ENCODE measurements around the gene DSE. TPM values are rescaled to one million over a fixed set of nuclear protein-coding genes. Genes with fewer than 3 reads are reported as not detected.
A peak's percentile ranks its signal among the peaks of the same experiment; 100 is the strongest.
"Not testable (repeated sequence)": the region's sequence is repeated elsewhere in the genome, so short reads cannot be mapped to it uniquely, and the experiment has no call there.

Gene DSE
- total RNA-seq: 1 to 10 TPM; 2.0 to 4.7 (median 3.4) TPM

DNA sequence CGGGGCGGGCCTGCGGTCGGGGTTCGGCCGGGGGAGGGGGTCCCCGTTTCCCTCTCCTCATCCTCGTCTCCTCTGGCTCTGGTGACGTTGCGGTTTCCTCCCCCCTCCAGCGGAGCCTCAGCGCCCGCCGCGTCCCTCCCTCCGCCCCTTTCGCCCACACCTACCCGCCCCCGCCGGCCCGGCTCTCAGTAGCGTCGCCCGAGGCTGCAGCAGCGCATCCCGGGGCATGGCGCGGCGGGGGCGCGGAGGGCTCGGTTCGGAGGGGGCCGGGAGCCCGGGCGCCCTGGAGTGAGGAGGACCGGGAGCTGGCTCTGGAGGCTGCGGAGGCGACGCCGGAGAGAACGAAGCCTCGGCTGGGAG, at the start of gene DSE:
TSS of gene DSE (plus strand) at position 188 of the 360 bp plus-strand sequence. CDS start 28,304 bp downstream, outside the sequence.
- H3K27me3 Mint-ChIP-seq (ENCODE audit: low read depth): peaks cover 24% of the 10 kb centered on the region
- no peaks in the 10 kb centered on the region for H3K36me3 Mint-ChIP-seq (ENCODE audit: insufficient read depth)
- DNase-seq (peak; percentile 72), ATAC-seq (peak; percentile 71 to 74)
- H3K9me3 Mint-ChIP-seq: no peaks in the 10 kb centered on the region
- peaks cover 14% of the 10 kb centered on the region for H3K4me1 Mint-ChIP-seq (ENCODE audit: low read depth)
- peak within 1 kb of the TSS; percentile 82 for H3K4me3 Mint-ChIP-seq

DNA sequence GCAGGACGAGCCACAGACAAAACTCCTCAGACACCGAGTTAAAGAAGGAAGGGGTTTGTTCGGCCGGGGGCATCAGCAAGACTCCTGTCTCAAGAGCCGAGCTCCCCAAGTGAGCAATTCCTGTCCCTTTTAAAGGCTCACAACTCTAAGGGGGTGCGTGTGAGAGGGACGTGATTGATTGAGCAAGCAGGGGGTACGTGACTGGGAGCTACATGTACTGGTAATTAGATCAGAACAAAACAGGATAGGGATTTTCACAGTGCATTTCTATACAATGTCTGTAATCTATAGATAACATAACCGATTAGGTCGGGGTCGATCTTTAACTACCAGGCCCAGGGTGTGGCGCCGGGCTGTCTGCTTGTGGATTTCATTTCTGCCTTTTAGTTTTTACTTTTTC, 48.8 kb upstream of the DSE start:
- not testable (repeated sequence) for ATAC-seq; H3K9me3 Mint-ChIP-seq; DNase-seq; H3K4me1 Mint-ChIP-seq (ENCODE audit: low read depth); H3K27me3 Mint-ChIP-seq (ENCODE audit: low read depth); H3K4me3 Mint-ChIP-seq; H3K36me3 Mint-ChIP-seq (ENCODE audit: insufficient read depth)

DNA sequence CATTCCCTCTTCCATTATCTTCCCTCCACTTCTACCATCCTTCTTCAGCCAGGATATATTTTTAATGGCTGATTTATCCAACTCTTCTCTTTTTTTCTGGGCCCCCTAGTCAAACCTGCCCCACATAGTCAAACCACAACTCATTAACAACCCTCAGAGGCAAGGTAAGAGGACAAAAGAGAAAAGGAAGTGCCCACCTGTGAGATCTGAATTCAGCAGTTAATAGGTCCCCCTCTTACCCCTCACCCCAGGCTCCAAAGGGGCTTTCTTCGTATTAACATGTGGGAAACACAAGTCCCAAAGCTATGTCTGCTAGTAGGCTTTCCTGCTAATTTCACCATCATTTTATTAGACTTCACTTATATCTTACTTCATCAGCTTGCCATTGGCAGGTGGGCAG, 46.9 kb upstream of the DSE start:
- no peaks in the 10 kb centered on the region for H3K27me3 Mint-ChIP-seq (ENCODE audit: low read depth)
- H3K4me1 Mint-ChIP-seq (ENCODE audit: low read depth): no peaks in the 10 kb centered on the region
- DNase-seq: no peak
- ATAC-seq: no peak
- H3K9me3 Mint-ChIP-seq: no peaks in the 10 kb centered on the region
- H3K4me3 Mint-ChIP-seq: no peak overlapping the region
- H3K36me3 Mint-ChIP-seq (ENCODE audit: insufficient read depth): peaks cover 2% of the 10 kb centered on the region

DNA sequence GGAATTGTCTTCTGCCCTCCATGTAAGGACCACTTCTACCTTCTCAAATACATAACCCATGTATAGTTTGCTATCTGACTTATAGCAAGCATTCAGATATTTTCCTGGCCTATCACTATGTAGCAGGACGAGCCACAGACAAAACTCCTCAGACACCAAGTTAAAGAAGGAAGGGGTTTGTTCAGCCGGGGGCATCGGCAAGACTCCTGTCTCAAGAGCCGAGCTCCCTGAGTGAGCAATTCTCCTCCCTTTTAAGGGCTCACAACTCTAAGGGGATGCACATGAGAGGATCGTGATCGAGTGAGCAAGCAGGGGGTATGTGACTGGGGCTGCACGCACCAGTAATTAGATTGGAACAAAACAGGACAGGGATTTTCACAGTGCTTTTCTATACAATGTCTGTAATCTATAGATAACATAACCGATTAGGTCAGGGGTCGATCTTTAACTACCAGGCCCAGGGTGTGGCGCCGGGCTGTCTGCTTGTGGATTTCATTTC, 45.1 kb upstream of the DSE start:
- not testable (repeated sequence) for H3K27me3 Mint-ChIP-seq (ENCODE audit: low read depth); ATAC-seq; H3K4me3 Mint-ChIP-seq; H3K9me3 Mint-ChIP-seq; H3K4me1 Mint-ChIP-seq (ENCODE audit: low read depth); H3K36me3 Mint-ChIP-seq (ENCODE audit: insufficient read depth); DNase-seq

DNA sequence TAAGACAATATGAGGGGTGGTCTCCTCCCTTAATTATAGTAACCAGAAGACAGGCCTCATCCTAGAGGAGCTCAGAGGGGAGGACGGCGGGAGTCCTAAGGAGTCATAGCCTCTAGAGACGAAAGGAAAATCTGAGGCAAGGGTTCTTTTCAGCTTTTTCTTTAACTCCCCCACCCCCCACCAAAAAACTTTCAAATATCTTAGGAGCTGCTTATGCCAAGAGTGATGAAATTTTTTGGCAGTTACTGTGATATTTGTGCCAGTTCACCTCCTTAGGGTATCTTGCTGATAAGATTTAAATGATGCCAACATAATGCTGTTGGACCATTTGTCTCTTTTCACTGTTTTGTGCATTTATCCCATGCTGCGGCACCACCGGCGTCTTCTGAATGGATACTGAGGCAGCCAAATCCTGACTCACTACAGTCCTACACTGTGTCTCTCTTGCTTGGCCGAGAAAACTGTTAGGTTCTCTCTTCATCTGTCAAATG, 44.5 kb upstream of the DSE start:
- no peaks in the 10 kb centered on the region for H3K27me3 Mint-ChIP-seq (ENCODE audit: low read depth)
- no peaks in the 10 kb centered on the region for H3K9me3 Mint-ChIP-seq
- H3K4me3 Mint-ChIP-seq: no peak overlapping the region
- ATAC-seq (no peak), DNase-seq (no peak)
- no peaks in the 10 kb centered on the region for H3K36me3 Mint-ChIP-seq (ENCODE audit: insufficient read depth)
- H3K4me1 Mint-ChIP-seq (ENCODE audit: low read depth): no peaks in the 10 kb centered on the region

DNA sequence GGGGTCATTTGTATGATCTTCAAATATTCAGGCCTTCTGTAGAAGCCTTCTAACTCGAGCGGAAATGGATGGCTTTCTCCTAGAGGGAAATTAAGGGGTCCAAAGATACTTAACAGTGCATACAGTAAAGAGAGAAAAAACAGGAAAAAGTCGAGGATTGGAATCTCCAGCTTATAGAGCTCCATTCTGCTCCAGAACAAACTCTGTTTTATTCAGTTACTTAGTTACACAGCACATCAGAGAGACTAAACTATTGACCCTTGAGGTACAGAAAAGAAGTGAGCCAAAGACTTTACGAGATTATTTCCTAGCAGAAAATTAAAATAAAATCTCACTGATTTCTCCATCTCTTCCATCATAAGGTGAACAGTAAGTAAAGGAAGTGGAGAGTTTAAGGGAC, 43.8 kb upstream of the DSE start:
- Mint-ChIP-seq H3K4me1 (ENCODE audit: low read depth) (no peaks in the 10 kb centered on the region), H3K36me3 (ENCODE audit: insufficient read depth) (no peaks in the 10 kb centered on the region), H3K9me3 (no peaks in the 10 kb centered on the region), H3K4me3 (no peak overlapping the region), H3K27me3 (ENCODE audit: low read depth) (no peaks in the 10 kb centered on the region)
- no peak for ATAC-seq
- no peak for DNase-seq

DNA sequence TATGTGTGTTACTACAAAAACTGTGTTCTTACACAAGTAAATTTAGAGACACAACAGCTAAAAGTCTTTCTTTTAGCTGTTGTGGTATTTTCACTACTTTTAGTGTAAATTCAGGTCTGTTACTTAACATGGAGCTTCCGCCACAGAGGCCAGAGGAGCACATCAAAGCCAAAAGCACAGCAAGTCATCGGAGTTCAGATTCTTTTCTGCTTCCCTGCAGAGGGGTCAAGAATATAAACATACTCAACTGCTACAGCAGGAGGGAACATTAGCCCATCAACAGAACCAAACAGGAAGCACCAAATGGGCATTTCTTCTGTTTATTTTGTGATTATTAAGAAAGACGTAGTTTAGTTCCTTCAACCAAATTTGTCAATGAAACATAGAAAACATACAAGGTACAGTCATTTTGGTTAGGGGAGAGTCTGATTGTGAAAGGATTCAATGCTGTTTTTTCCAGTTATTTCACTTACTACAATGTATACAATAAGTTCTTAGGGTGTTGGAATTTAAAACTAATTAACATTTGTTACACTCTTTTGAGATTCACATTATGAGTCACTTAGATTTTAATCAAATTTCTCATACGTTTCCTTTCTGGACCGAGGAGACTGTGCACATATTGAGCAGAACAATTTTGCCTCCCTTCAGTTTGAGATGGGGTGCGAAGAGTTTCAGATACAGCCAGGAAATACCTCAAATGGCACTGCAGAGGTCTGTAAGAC, 42.8 kb upstream of the DSE start:
- no peak for DNase-seq

DNA sequence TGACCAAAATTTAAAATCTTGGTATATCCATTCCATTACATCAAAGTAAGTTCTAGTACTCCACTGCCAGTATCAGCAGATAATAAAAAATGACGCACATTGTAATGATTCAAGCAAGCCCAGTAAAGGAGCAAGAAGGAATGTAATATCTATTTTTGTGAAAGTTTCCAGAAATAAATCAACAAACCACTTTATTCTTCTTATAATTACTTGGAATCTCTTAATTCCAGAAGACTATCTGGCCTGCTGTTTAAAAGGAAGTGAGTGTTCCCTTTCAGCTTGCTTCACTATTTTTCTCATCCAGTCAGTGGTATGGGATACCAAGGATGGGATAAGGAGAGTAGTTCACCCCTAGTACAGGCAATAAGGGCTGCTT, 42.2 kb upstream of the DSE start:
- Mint-ChIP-seq H3K4me3 (no peak overlapping the region), H3K9me3 (peaks cover 4% of the 10 kb centered on the region), H3K4me1 (ENCODE audit: low read depth) (no peaks in the 10 kb centered on the region), H3K27me3 (ENCODE audit: low read depth) (no peaks in the 10 kb centered on the region), H3K36me3 (ENCODE audit: insufficient read depth) (no peaks in the 10 kb centered on the region)
- no peak for DNase-seq
- ATAC-seq: no peak

More for the DNA sequence above, 42.8 kb upstream of the DSE start:
- H3K4me1 Mint-ChIP-seq (ENCODE audit: low read depth): no peaks in the 10 kb centered on the region
- no peaks in the 10 kb centered on the region for H3K36me3 Mint-ChIP-seq (ENCODE audit: insufficient read depth)
- H3K27me3 Mint-ChIP-seq (ENCODE audit: low read depth): no peaks in the 10 kb centered on the region
- ATAC-seq: no peak
- no peak overlapping the region for H3K4me3 Mint-ChIP-seq
- peaks cover under 1% of the 10 kb centered on the region for H3K9me3 Mint-ChIP-seq

DNA sequence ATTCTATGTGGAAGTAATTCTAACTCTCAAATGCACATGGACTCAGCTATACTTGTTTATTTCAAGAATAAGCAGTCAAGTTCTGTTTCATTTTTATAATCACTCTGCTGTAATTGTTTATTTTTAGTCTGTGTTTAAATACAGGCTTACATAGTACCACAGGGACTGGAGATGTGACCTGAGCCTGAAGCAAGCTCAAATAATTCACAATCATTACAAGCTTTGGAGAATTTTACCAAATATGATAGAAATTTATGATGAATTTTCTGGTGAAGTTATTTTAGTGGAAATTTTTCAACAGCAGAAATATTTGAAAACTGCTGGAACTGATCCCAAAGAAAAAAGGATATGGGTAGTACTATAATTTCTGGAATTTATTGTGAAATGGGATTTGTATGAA, 41.6 kb upstream of the DSE start:
- Mint-ChIP-seq H3K4me3 (no peak overlapping the region), H3K36me3 (ENCODE audit: insufficient read depth) (no peaks in the 10 kb centered on the region), H3K27me3 (ENCODE audit: low read depth) (no peaks in the 10 kb centered on the region), H3K4me1 (ENCODE audit: low read depth) (no peaks in the 10 kb centered on the region), H3K9me3 (peaks cover 7% of the 10 kb centered on the region)
- ATAC-seq (no peak), DNase-seq (no peak)

DNA sequence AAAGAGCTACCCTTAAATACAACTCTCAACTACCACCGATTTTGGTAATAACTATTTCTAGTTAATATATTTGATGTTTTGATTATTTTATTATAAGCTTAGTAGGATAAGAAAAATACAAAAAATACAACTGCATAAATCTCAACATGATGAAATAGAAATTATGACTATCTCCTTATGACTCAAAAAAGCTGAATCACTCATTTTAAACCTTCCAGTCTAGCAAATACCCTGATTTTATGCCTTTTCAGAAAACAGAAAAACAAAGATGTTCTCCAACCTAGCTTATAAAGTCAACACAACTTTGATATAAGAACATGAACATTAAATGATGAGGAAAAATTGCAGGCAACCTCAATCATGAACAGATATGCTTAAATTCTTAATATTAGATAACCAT, 40.2 kb upstream of the DSE start:
- Mint-ChIP-seq H3K4me1 (ENCODE audit: low read depth) (no peaks in the 10 kb centered on the region), H3K9me3 (peaks cover 16% of the 10 kb centered on the region), H3K36me3 (ENCODE audit: insufficient read depth) (no peaks in the 10 kb centered on the region), H3K4me3 (no peak overlapping the region), H3K27me3 (ENCODE audit: low read depth) (no peaks in the 10 kb centered on the region)
- DNase-seq (no peak), ATAC-seq (no peak)

DNA sequence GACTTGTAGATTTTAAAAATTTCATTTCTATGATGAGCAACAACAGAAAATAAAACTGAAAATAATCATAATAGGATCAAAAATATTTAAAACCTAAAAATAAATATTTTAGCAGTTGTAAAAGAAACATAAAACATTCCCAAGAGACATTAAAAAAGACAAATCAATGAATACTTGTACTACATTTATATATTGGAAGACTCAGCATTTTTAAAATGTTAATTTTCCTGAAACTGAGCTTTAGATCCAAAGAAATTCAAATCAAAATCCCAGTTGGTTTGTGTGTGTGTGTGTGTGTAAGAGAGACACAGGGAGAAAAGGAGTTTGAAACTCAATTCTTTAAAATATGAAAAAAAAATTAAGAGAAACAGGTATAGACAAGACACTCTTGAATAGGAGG, 38.7 kb upstream of the DSE start:
- Mint-ChIP-seq H3K4me3 (no peak overlapping the region), H3K9me3 (peaks cover 16% of the 10 kb centered on the region), H3K36me3 (ENCODE audit: insufficient read depth) (no peaks in the 10 kb centered on the region), H3K4me1 (ENCODE audit: low read depth) (no peaks in the 10 kb centered on the region), H3K27me3 (ENCODE audit: low read depth) (no peaks in the 10 kb centered on the region)
- no peak for ATAC-seq
- no peak for DNase-seq

DNA sequence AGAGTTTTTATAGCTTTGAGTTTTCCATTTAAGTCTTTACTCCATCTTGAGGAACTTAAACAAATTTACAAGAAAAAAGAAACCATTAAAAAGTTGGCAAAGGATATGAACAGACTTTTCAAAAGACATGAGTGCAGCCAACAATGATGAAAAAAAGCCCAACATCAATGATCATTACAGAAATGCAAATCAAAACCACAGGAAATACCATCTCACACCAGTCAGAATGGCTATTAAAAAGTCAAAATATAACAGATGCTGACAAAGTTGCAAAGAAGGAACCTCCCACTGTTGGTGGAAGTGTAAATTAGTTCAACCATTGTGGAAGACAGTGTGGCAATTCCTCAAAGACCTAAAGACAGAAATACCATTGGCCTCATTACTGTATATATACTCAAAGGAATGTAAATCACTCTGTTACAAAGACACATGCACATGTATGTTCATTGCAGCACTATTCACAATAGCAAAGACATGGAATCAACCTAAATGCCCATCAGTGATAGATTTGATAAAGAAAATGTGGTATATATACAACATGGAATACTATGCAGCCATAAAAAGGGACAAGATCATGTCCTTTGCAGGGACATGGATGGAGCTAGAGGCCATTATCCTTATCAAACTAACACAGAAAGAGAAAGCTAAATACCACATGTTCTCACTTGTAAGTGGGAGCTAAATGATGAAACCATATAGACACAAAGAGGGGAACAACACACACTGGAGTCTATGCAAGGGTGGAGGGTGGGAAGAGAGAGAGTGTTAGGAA, 35.9 kb upstream of the DSE start:
- not testable (repeated sequence) for H3K36me3 Mint-ChIP-seq (ENCODE audit: insufficient read depth); DNase-seq; H3K4me1 Mint-ChIP-seq (ENCODE audit: low read depth); H3K27me3 Mint-ChIP-seq (ENCODE audit: low read depth); ATAC-seq; H3K4me3 Mint-ChIP-seq
- H3K9me3 Mint-ChIP-seq: peaks cover 17% of the 10 kb centered on the region

DNA sequence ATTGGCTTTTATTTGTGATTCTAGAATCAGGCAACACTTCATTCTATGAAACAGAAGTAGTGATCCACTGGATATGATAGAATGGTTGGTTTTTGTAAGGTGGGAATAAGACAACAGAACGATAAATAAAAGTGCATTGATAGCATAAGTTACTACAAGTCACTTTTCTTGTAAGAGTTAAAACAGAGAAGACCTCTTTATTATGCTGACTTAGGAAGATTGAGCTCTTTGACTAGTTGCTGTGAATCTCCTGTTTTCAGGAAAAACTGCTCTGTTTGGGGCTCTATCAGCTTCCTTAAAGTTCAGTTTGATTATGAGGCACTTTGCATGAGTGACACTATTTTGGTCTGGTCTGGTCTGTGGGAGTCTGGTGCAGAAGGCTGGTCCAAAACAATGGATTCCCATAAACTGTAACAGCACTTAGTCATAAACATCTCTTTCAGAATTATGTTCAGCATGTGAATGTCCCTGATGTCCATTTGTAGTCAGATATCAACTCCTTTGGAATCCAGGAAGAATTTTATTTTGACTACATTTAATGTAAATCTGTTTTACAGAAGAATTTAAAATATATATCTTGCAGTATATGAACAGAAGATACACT, 35.0 kb upstream of the DSE start:
- H3K27me3 Mint-ChIP-seq (ENCODE audit: low read depth): no peaks in the 10 kb centered on the region
- DNase-seq: no peak
- H3K9me3 Mint-ChIP-seq: peaks cover 22% of the 10 kb centered on the region
- no peak overlapping the region for H3K4me3 Mint-ChIP-seq
- ATAC-seq: no peak
- no peaks in the 10 kb centered on the region for H3K4me1 Mint-ChIP-seq (ENCODE audit: low read depth)
- peaks cover 2% of the 10 kb centered on the region for H3K36me3 Mint-ChIP-seq (ENCODE audit: insufficient read depth)

DNA sequence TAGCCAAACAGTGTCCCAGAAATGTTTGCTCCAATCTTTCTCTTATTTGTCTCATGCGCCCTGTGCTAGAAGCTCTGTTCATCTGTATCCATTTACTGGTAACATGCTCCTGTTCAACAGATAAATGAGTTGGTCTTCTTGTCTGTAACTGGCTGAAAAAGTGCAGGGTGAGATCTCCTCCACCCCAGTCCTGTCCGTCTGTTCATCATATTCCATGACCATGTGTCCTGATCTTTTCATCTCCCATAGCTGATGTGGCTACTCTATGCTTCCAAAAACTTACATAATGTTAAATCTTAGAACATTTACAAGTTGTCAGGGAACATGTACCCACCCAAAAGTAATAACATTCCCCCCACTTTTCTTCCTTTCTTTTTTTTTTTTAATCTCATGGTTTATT, 31.8 kb upstream of the DSE start:
- peaks cover 5% of the 10 kb centered on the region for H3K27me3 Mint-ChIP-seq (ENCODE audit: low read depth)
- no peaks in the 10 kb centered on the region for H3K4me1 Mint-ChIP-seq (ENCODE audit: low read depth)
- DNase-seq: no peak
- no peak overlapping the region for H3K4me3 Mint-ChIP-seq
- no peak for ATAC-seq
- peaks cover 21% of the 10 kb centered on the region for H3K9me3 Mint-ChIP-seq
- H3K36me3 Mint-ChIP-seq (ENCODE audit: insufficient read depth): peaks cover 4% of the 10 kb centered on the region
